H9 (cell line): ENCODE measurements around the gene BRMS1. TPM values are rescaled to one million over a fixed set of nuclear protein-coding genes. Genes with fewer than 3 reads are reported as not detected.

Experiments
- DNase-seq: peaks from one replicate; pipeline ENCODE4 v3.0.0-alpha.2; 2017
- H2AFZ ChIP-seq: one replicate; pipeline ENCODE4 v1.6.1; 2013; ENCODE audit warnings: mild to moderate bottlenecking, low read length, control low read depth, moderate library complexity
- H2AK5ac ChIP-seq: 2 replicates; pipeline ENCODE4 v1.6.1; 2013; ENCODE audit warnings: low read length, control low read depth, mixed read lengths; ENCODE audit not compliant: insufficient read length
- H2BK120ac ChIP-seq: one replicate; pipeline ENCODE4 v1.6.1; 2013; ENCODE audit warnings: low read depth, mild to moderate bottlenecking, low read length, control low read depth, inconsistent platforms; ENCODE audit not compliant: poor library complexity, severe bottlenecking
- H2BK12ac ChIP-seq: 2 replicates; pipeline ENCODE4 v1.6.1; 2013; ENCODE audit warnings: low read length, control low read depth, mixed read lengths, low read depth; ENCODE audit not compliant: insufficient read length
- H2BK15ac ChIP-seq: 2 replicates; pipeline ENCODE4 v1.6.1; 2013; ENCODE audit warnings: low read depth, low read length, control low read depth
- H2BK20ac ChIP-seq: one replicate; pipeline ENCODE4 v1.6.1; 2013; ENCODE audit warnings: low read depth, mild to moderate bottlenecking, low read length, control low read depth, inconsistent platforms; ENCODE audit not compliant: poor library complexity, severe bottlenecking
- H2BK5ac ChIP-seq: 2 replicates; pipeline ENCODE4 v1.6.1; 2013; ENCODE audit warnings: low read length, control low read depth, mixed read lengths; ENCODE audit not compliant: insufficient read length
- H3K14ac ChIP-seq: 2 replicates; pipeline ENCODE4 v1.6.1; 2013; ENCODE audit warnings: low read length, control low read depth; ENCODE audit not compliant: insufficient read depth
- H3K18ac ChIP-seq: 2 replicates; pipeline ENCODE4 v1.6.1; 2013; ENCODE audit warnings: low read depth, mild to moderate bottlenecking, mixed read lengths, low read length, control low read depth; ENCODE audit not compliant: insufficient read length
- H3K23ac ChIP-seq: 2 replicates; pipeline ENCODE4 v1.6.1; 2013; ENCODE audit warnings: low read length, control low read depth, mixed read lengths, low read depth; ENCODE audit not compliant: insufficient read length
- H3K23me2 ChIP-seq: 2 replicates; pipeline ENCODE4 v1.6.1; 2013; ENCODE audit warnings: low read depth, mild to moderate bottlenecking, mixed read lengths, low read length, control low read depth; ENCODE audit not compliant: insufficient read length, poor library complexity, severe bottlenecking
- H3K27ac ChIP-seq: 2 replicates; pipeline ENCODE4 v1.5.1; 2013; ENCODE audit warnings: low read length, control low read depth, mixed read lengths, low read depth; ENCODE audit not compliant: insufficient read length
- H3K27me3 ChIP-seq: 2 replicates; pipeline ENCODE4 v1.6.1; 2013; ENCODE audit warnings: low read length, control low read depth, inconsistent platforms; ENCODE audit not compliant: insufficient read depth
- H3K4ac ChIP-seq: 2 replicates; pipeline ENCODE4 v1.6.1; 2013; ENCODE audit warnings: low read depth, mild to moderate bottlenecking, control low read depth, inconsistent platforms, low read length, moderate library complexity
- H3K4me1 ChIP-seq: 2 replicates; pipeline ENCODE4 v1.6.1; 2013; ENCODE audit warnings: low read length, control low read depth, inconsistent platforms; ENCODE audit not compliant: insufficient read depth
- H3K4me2 ChIP-seq: 2 replicates; pipeline ENCODE4 v1.6.1; 2013; ENCODE audit warnings: low read length, control low read depth, mixed read lengths; ENCODE audit not compliant: insufficient read length, insufficient read depth
- H3K56ac ChIP-seq: 2 replicates; pipeline ENCODE4 v1.6.1; 2013; ENCODE audit warnings: low read depth, mild to moderate bottlenecking, mixed read lengths, low read length, control low read depth; ENCODE audit not compliant: insufficient read length
- H3K79me1 ChIP-seq: 2 replicates; pipeline ENCODE4 v1.6.1; 2013; ENCODE audit warnings: low read depth, mild to moderate bottlenecking, moderate library complexity, low read length, control low read depth, inconsistent platforms; ENCODE audit not compliant: insufficient read depth, poor library complexity, severe bottlenecking
- H3K79me2 ChIP-seq: 2 replicates; pipeline ENCODE4 v1.6.1; 2013; ENCODE audit warnings: low read length, control low read depth, inconsistent platforms; ENCODE audit not compliant: insufficient read depth
- H3K9ac ChIP-seq: 2 replicates; pipeline ENCODE4 v1.6.1; 2013; ENCODE audit warnings: low read length, control low read depth, mixed read lengths; ENCODE audit not compliant: insufficient read length; ENCODE audit errors: extremely low read depth
- H3K9me3 ChIP-seq: one replicate; pipeline ENCODE4 v1.6.1; 2013; ENCODE audit warnings: low read depth, low read length, inconsistent platforms; ENCODE audit not compliant: control insufficient read depth
- H3T11ph ChIP-seq: one replicate; pipeline ENCODE4 v1.6.1; 2013; ENCODE audit warnings: mild to moderate bottlenecking, low read length, control low read depth, inconsistent platforms
- H4K20me1 ChIP-seq: one replicate; pipeline ENCODE4 v1.6.1; 2013; ENCODE audit not compliant: control insufficient read depth, insufficient read length, insufficient read depth
- H4K5ac ChIP-seq: 2 replicates; pipeline ENCODE4 v1.6.1; 2013; ENCODE audit warnings: low read depth, mild to moderate bottlenecking, mixed read lengths, low read length, control low read depth; ENCODE audit not compliant: insufficient read length
- H4K8ac ChIP-seq: replicated peaks from 2 replicates; pipeline ENCODE4 v1.6.1; 2013; ENCODE audit warnings: low read length, control low read depth, mixed read lengths, low read depth; ENCODE audit not compliant: insufficient read length
- H4K91ac ChIP-seq: 2 replicates; pipeline ENCODE4 v1.6.1; 2013; ENCODE audit warnings: low read depth, mild to moderate bottlenecking, moderate library complexity, mixed read lengths, low read length, control low read depth; ENCODE audit not compliant: insufficient read length
- H3K27ac Mint-ChIP-seq, 3 experiments: 2 replicates in 2 of 3; 3 replicates in 1 of 3; pipeline ENCODE4 v1.8.0; 2020 to 2021; ENCODE audit warnings: mixed read lengths in 3 of 3, mild to moderate bottlenecking in 1 of 3, moderate library complexity in 1 of 3
- H3K27me3 Mint-ChIP-seq: 2 replicates; pipeline ENCODE4 v1.8.0; 2021; ENCODE audit warnings: low read depth, mild to moderate bottlenecking, moderate library complexity, mixed read lengths
- H3K36me3 Mint-ChIP-seq, 3 experiments: 2 replicates in 2 of 3; 3 replicates in 1 of 3; pipeline ENCODE4 v1.8.0; 2020 to 2021; ENCODE audit warnings: low read depth in 3 of 3, mixed read lengths in 3 of 3; ENCODE audit not compliant: insufficient read depth in 1 of 3
- H3K4me1 Mint-ChIP-seq, 2 experiments: 2 replicates each; pipeline ENCODE4 v1.8.0; 2020; ENCODE audit warnings: mixed read lengths in 2 of 2
- H3K4me3 Mint-ChIP-seq, 2 experiments: 2 replicates in 1 of 2; 3 replicates in 1 of 2; pipeline ENCODE4 v1.8.0; 2020 to 2021; ENCODE audit warnings: mild to moderate bottlenecking in 2 of 2, mixed read lengths in 2 of 2, moderate library complexity in 1 of 2
- H3K9me3 Mint-ChIP-seq, 2 experiments: 2 replicates in 1 of 2; 3 replicates in 1 of 2; pipeline ENCODE4 v1.8.0; 2020; ENCODE audit warnings: mild to moderate bottlenecking in 2 of 2, mixed read lengths in 2 of 2, moderate library complexity in 1 of 2
- WGBS: extraction: QIAGEN DNeasy Blood & Tissue Kit; methylation state at CpG from one replicate; pipeline ENCODE4 v1.1.7; 2013; ENCODE audit warnings: missing lambda C conversion rate, low lambda C conversion rate, mixed read lengths; ENCODE audit not compliant: insufficient read length; ENCODE audit errors: extremely low coverage; 5-methylcytosine and 5-hydroxymethylcytosine counted together
- total RNA-seq: library from RNA; stranded (reverse); gene quantifications from 2 replicates; pipeline ENCODE4 v1.2.1, GENCODE V29; 2021
- TF ChIP-seq, protein P1 (sequence below): fragments of 200-600 bp; sonication (generic); conservative IDR thresholded peaks from 3 replicates; pipeline ENCODE4 v1.8.0; 2021; ENCODE audit warnings: antibody characterized with exemption, mild to moderate bottlenecking

BRMS1 gene
- total RNA-seq, 1 experiment from 2014 or later, result 50.1 TPM

GRCh38 chr11:66334605-66335442 lies 10.1 kb downstream of the BRMS1 start:
- WGBS, result no CpG with 5 or more reads among the region's 42 CpGs
- Histone ChIP-seq H3T11ph (no peak overlapping the region), H2BK5ac (no peak overlapping the region), H3K9ac (no peak overlapping the region), H3K79me1 (no peaks in the 10 kb centered on the region), H2BK20ac (no peak overlapping the region), H3K9me3 (no peaks in the 10 kb centered on the region), H4K20me1 (no peaks in the 10 kb centered on the region), H2BK12ac (no peak overlapping the region), H3K56ac (no peak overlapping the region), H3K4me1 (no peaks in the 10 kb centered on the region), H2AFZ (no peak overlapping the region), H3K23me2 (no peaks in the 10 kb centered on the region), H4K8ac (no peak overlapping the region), H4K91ac (no peak overlapping the region), H3K27me3 (no peaks in the 10 kb centered on the region; the same call in 1 of the 2 replicates), H3K23ac (no peak overlapping the region), H4K5ac (no peak overlapping the region), H3K79me2 (no peaks in the 10 kb centered on the region), H2BK120ac (no peak overlapping the region), H3K14ac (no peak overlapping the region; the same call in 1 of the 2 replicates), H2BK15ac (no peak overlapping the region), H3K27ac (no peak overlapping the region), H3K4ac (no peak overlapping the region), H3K4me2 (peak overlapping the region; percentile 30), H3K18ac (peak overlapping the region; percentile 65), H2AK5ac (no peak overlapping the region)
- DNase-seq, result no peak
- peaks cover 4% of the 10 kb centered on the region for H3K27me3 Mint-ChIP-seq
- H3K36me3 Mint-ChIP-seq, result peaks cover 2 to 19% (median 12%) of the 10 kb centered on the region in 3 experiments; a peak in 5 of 7 replicates
- no peak overlapping the region; a peak in 2 of 7 replicates for H3K27ac Mint-ChIP-seq
- H3K4me1 Mint-ChIP-seq, result peaks cover 20 to 21% of the 10 kb centered on the region in 2 experiments
- H3K4me3 Mint-ChIP-seq, result peak overlapping the region; percentile 47 to 83
- H3K9me3 Mint-ChIP-seq, result no peaks in the 10 kb centered on the region
- TF ChIP-seq, protein P1, sequence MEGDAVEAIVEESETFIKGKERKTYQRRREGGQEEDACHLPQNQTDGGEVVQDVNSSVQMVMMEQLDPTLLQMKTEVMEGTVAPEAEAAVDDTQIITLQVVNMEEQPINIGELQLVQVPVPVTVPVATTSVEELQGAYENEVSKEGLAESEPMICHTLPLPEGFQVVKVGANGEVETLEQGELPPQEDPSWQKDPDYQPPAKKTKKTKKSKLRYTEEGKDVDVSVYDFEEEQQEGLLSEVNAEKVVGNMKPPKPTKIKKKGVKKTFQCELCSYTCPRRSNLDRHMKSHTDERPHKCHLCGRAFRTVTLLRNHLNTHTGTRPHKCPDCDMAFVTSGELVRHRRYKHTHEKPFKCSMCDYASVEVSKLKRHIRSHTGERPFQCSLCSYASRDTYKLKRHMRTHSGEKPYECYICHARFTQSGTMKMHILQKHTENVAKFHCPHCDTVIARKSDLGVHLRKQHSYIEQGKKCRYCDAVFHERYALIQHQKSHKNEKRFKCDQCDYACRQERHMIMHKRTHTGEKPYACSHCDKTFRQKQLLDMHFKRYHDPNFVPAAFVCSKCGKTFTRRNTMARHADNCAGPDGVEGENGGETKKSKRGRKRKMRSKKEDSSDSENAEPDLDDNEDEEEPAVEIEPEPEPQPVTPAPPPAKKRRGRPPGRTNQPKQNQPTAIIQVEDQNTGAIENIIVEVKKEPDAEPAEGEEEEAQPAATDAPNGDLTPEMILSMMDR, result no peak
